ENCODE measurements around the gene BABAM1. TPM values are rescaled to one million over a fixed set of nuclear protein-coding genes. Genes with fewer than 3 reads are reported as not detected.

BABAM1 gene
- total RNA-seq, 6 donors from 2014 or later, result 45.1 to 95.3 (median 82.3) TPM

GRCh38 chr19:17324357-17325114, 57.3 kb downstream of the BABAM1 start:
- H3K27ac ChIP-seq, result peak overlapping the region in 1 of 4 donors; percentile 12
- TF ChIP-seq EP300 (IDR thresholded peaks at IDR 0.05) (no peak), POLR2A (IDR thresholded peaks at IDR 0.05) (no peak), POLR2AphosphoS5 (IDR thresholded peaks at IDR 0.05) (no peak)
- TF ChIP-seq, protein P1, sequence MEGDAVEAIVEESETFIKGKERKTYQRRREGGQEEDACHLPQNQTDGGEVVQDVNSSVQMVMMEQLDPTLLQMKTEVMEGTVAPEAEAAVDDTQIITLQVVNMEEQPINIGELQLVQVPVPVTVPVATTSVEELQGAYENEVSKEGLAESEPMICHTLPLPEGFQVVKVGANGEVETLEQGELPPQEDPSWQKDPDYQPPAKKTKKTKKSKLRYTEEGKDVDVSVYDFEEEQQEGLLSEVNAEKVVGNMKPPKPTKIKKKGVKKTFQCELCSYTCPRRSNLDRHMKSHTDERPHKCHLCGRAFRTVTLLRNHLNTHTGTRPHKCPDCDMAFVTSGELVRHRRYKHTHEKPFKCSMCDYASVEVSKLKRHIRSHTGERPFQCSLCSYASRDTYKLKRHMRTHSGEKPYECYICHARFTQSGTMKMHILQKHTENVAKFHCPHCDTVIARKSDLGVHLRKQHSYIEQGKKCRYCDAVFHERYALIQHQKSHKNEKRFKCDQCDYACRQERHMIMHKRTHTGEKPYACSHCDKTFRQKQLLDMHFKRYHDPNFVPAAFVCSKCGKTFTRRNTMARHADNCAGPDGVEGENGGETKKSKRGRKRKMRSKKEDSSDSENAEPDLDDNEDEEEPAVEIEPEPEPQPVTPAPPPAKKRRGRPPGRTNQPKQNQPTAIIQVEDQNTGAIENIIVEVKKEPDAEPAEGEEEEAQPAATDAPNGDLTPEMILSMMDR (IDR thresholded peaks at IDR 0.05), result no peak
- peaks cover 8 to 26% (median 13%) of the 10 kb centered on the region in 4 donors for H3K4me1 ChIP-seq
- peaks cover 12 to 28% (median 23%) of the 10 kb centered on the region in 4 donors for H3K36me3 ChIP-seq
- H3K4me3 ChIP-seq, result no peak overlapping the region
- ATAC-seq (ENCODE audit: low FRiP score in 2 of 2) (no peak), DNase-seq (no peak)
- WGBS, 2 donors, result 87 to 89% methylated on average over 18 to 28 of the region's 28 CpGs
- H3K27me3 ChIP-seq, result peaks cover 0 to 9% (median 2%) of the 10 kb centered on the region in 4 donors
- no peaks in the 10 kb centered on the region for H3K9me3 ChIP-seq

DNA sequence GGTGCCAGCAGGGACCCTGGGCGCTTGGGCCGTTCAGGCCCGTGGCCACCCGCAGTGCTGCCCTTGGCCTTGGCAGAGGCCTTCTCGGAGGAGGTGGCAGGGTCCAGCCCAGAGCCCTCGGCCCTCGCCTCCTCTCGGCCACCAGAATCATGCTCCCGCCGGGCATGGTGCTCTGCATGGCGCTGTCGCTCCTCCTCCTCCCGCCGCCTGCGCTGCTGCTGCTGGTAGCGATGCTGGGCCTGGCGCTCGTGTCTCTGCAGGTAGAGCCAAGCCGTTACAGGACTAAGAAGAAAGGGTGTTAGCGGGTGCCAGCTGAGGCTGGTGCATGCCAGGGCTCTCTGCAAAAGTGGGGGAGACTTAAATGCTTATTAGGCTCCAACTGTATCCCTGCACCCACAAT, 57.9 kb downstream of the BABAM1 start:
- WGBS, 2 donors, result 96 to 97% methylated on average over 15 to 20 of the region's 20 CpGs

GRCh38 chr19:17325881-17326594, 58.8 kb downstream of the BABAM1 start:
- Histone ChIP-seq H3K9me3 (no peaks in the 10 kb centered on the region), H3K36me3 (peaks cover 0 to 13% (median 8%) of the 10 kb centered on the region in 4 donors), H3K27ac (no peak overlapping the region), H3K4me3 (no peak overlapping the region), H3K27me3 (peaks cover 0 to 9% (median 2%) of the 10 kb centered on the region in 4 donors), H3K4me1 (peaks cover 8 to 27% (median 13%) of the 10 kb centered on the region in 4 donors)
- 79 to 84% methylated on average over 17 of the region's 17 CpGs for WGBS, 2 donors
- DNase-seq (no peak), ATAC-seq (ENCODE audit: low FRiP score in 2 of 2) (no peak)
- no peak for TF ChIP-seq EP300 (IDR thresholded peaks at IDR 0.05)
- TF ChIP-seq, protein P1 (IDR thresholded peaks at IDR 0.05), result no peak
- no peak for TF ChIP-seq POLR2A (IDR thresholded peaks at IDR 0.05)
- TF ChIP-seq POLR2AphosphoS5 (IDR thresholded peaks at IDR 0.05), result no peak

More for the DNA sequence above, 57.9 kb downstream of the BABAM1 start:
- Histone ChIP-seq H3K27ac (no peak overlapping the region), H3K4me3 (no peak overlapping the region), H3K4me1 (peaks cover 8 to 27% (median 13%) of the 10 kb centered on the region in 4 donors), H3K36me3 (peaks cover 7 to 22% (median 17%) of the 10 kb centered on the region in 4 donors), H3K9me3 (no peaks in the 10 kb centered on the region), H3K27me3 (peaks cover 0 to 9% (median 2%) of the 10 kb centered on the region in 4 donors)
- DNase-seq (no peak), ATAC-seq (ENCODE audit: low FRiP score in 2 of 2) (no peak)
- TF ChIP-seq POLR2AphosphoS5 (IDR thresholded peaks at IDR 0.05), result no peak
- TF ChIP-seq POLR2A (IDR thresholded peaks at IDR 0.05), result no peak
- TF ChIP-seq, protein P1 (IDR thresholded peaks at IDR 0.05), result no peak
- TF ChIP-seq EP300 (IDR thresholded peaks at IDR 0.05), result no peak

- H3K27me3 ChIP-seq, result peaks cover 0 to 9% (median 2%) of the 10 kb centered on the region in 4 donors
- WGBS, 2 donors, result 88 to 90% methylated on average over 11 of the region's 11 CpGs
- no peak for DNase-seq
- H3K27ac ChIP-seq, result no peak overlapping the region
- no peaks in the 10 kb centered on the region for H3K9me3 ChIP-seq
- H3K4me3 ChIP-seq, result no peak overlapping the region
- TF ChIP-seq POLR2A (IDR thresholded peaks at IDR 0.05), result no peak
- TF ChIP-seq, protein P1 (IDR thresholded peaks at IDR 0.05), result no peak
- TF ChIP-seq POLR2AphosphoS5 (IDR thresholded peaks at IDR 0.05), result no peak
- no peak for TF ChIP-seq EP300 (IDR thresholded peaks at IDR 0.05)
- no peak for ATAC-seq (ENCODE audit: low FRiP score in 2 of 2)
- H3K4me1 ChIP-seq, result peaks cover 8 to 27% (median 13%) of the 10 kb centered on the region in 4 donors
- H3K36me3 ChIP-seq, result peaks cover 0 to 7% (median 5%) of the 10 kb centered on the region in 4 donors
These were observed 59.3 kb downstream of the BABAM1 start for GRCh38 chr19:17326595-17326966.

Data from upper lobe of left lung (tissue), 6 donors.